HUES64 (cell line): ENCODE data around the gene DDX20.
"Not testable (repeated sequence)": the region's sequence is repeated elsewhere in the genome, so short reads cannot be mapped to it uniquely, and the experiment has no call there.

Experiments
- H3K27ac ChIP-seq: 2 replicates; pipeline ENCODE4 v1.7.0; 2013; ENCODE audit warnings: low read depth, low read length, inconsistent platforms
- H3K27me3 ChIP-seq: 2 replicates; pipeline ENCODE4 v1.6.1; 2013; ENCODE audit warnings: mild to moderate bottlenecking, low read length; ENCODE audit not compliant: insufficient read depth
- H3K36me3 ChIP-seq: 2 replicates; pipeline ENCODE4 v1.6.1; 2013; ENCODE audit warnings: mild to moderate bottlenecking, low read length; ENCODE audit not compliant: insufficient read depth
- H3K4me1 ChIP-seq: 2 replicates; pipeline ENCODE4 v1.6.1; 2013; ENCODE audit warnings: mild to moderate bottlenecking, low read length, moderate library complexity; ENCODE audit not compliant: insufficient read depth
- H3K4me3 ChIP-seq: 2 replicates; pipeline ENCODE4 v1.5.1; 2013; ENCODE audit warnings: mild to moderate bottlenecking, low read length, moderate library complexity
- H3K9ac ChIP-seq: 2 replicates; pipeline ENCODE4 v1.6.1; 2013; ENCODE audit warnings: mild to moderate bottlenecking, low read depth, low read length
- H3K9me3 ChIP-seq: 2 replicates; pipeline ENCODE4 v1.6.1; 2013; ENCODE audit warnings: low read depth, low read length; ENCODE audit not compliant: insufficient read depth
- WGBS: fragments of 150-250, 120-280 bp; methylation state at CpG from one replicate; pipeline ENCODE4 v1.1.7; 2013; ENCODE audit warnings: missing lambda C conversion rate; 5-methylcytosine and 5-hydroxymethylcytosine counted together

Gene DDX20

GRCh38 chr1:111793923-111794322, 38.2 kb downstream of the DDX20 start:
- Histone ChIP-seq H3K27me3 (no peaks in the 10 kb centered on the region), H3K4me1 (no peaks in the 10 kb centered on the region), H3K9me3 (no peaks in the 10 kb centered on the region), H3K9ac (no peak overlapping the region), H3K27ac (no peak overlapping the region), H3K36me3 (no peaks in the 10 kb centered on the region), H3K4me3 (no peak overlapping the region)
- 77% methylated on average over 2 of the region's 2 CpGs for WGBS

- no peak overlapping the region for H3K4me3 ChIP-seq
- H3K9me3 ChIP-seq = no peaks in the 10 kb centered on the region
- H3K27me3 ChIP-seq = no peaks in the 10 kb centered on the region
- H3K9ac ChIP-seq = no peak overlapping the region
- 90% methylated on average over 6 of the region's 6 CpGs for WGBS
- H3K27ac ChIP-seq = no peak overlapping the region
- no peaks in the 10 kb centered on the region for H3K4me1 ChIP-seq
- no peaks in the 10 kb centered on the region for H3K36me3 ChIP-seq
Observed at GRCh38 chr1:111795401-111795800, 39.7 kb downstream of the DDX20 start.

GRCh38 chr1:111798580-111798979, 42.9 kb downstream of the DDX20 start:
- no peaks in the 10 kb centered on the region for H3K4me1 ChIP-seq
- WGBS = 100% methylated on average over 2 of the region's 2 CpGs
- H3K9me3 ChIP-seq = no peaks in the 10 kb centered on the region
- H3K4me3 ChIP-seq = no peak overlapping the region
- H3K9ac ChIP-seq = no peak overlapping the region
- no peaks in the 10 kb centered on the region for H3K36me3 ChIP-seq
- H3K27me3 ChIP-seq = no peaks in the 10 kb centered on the region
- no peak overlapping the region for H3K27ac ChIP-seq

- not testable (repeated sequence) for H3K27ac ChIP-seq, H3K4me1 ChIP-seq, H3K27me3 ChIP-seq, H3K9me3 ChIP-seq, H3K36me3 ChIP-seq, H3K9ac ChIP-seq, H3K4me3 ChIP-seq
- WGBS = 97% methylated on average over 10 of the region's 14 CpGs
Observed at GRCh38 chr1:111799722-111800121, 44.0 kb downstream of the DDX20 start.

GRCh38 chr1:111801071-111801850, 45.6 kb downstream of the DDX20 start:
- H3K9me3 ChIP-seq = no peaks in the 10 kb centered on the region
- 90% methylated on average over 13 of the region's 13 CpGs for WGBS
- H3K27me3 ChIP-seq = no peaks in the 10 kb centered on the region
- H3K36me3 ChIP-seq = no peaks in the 10 kb centered on the region
- no peaks in the 10 kb centered on the region for H3K4me1 ChIP-seq
- no peak overlapping the region for H3K27ac ChIP-seq
- no peak overlapping the region for H3K4me3 ChIP-seq
- H3K9ac ChIP-seq = no peak overlapping the region

- Histone ChIP-seq H3K27ac (no peak overlapping the region), H3K27me3 (no peaks in the 10 kb centered on the region), H3K9ac (no peak overlapping the region), H3K4me1 (no peaks in the 10 kb centered on the region), H3K9me3 (no peaks in the 10 kb centered on the region), H3K4me3 (no peak overlapping the region), H3K36me3 (no peaks in the 10 kb centered on the region)
- WGBS = 92% methylated on average over 6 of the region's 6 CpGs
Observed at GRCh38 chr1:111802110-111802509, 46.4 kb downstream of the DDX20 start.

GRCh38 chr1:111802984-111803383, 47.3 kb downstream of the DDX20 start:
- no peak overlapping the region for H3K27ac ChIP-seq
- 92% methylated on average over 5 of the region's 5 CpGs for WGBS
- H3K27me3 ChIP-seq = no peaks in the 10 kb centered on the region
- no peaks in the 10 kb centered on the region for H3K9me3 ChIP-seq
- H3K36me3 ChIP-seq = no peaks in the 10 kb centered on the region
- no peak overlapping the region for H3K9ac ChIP-seq
- H3K4me3 ChIP-seq = no peak overlapping the region
- no peaks in the 10 kb centered on the region for H3K4me1 ChIP-seq

- Histone ChIP-seq H3K9me3 (no peaks in the 10 kb centered on the region), H3K4me3 (no peak overlapping the region), H3K9ac (no peak overlapping the region), H3K36me3 (no peaks in the 10 kb centered on the region), H3K27me3 (no peaks in the 10 kb centered on the region), H3K4me1 (no peaks in the 10 kb centered on the region), H3K27ac (no peak overlapping the region)
- 92% methylated on average over 5 of the region's 5 CpGs for WGBS
Observed at GRCh38 chr1:111803951-111804350, 48.2 kb downstream of the DDX20 start.

- Histone ChIP-seq H3K4me1 (no peaks in the 10 kb centered on the region), H3K27ac (no peak overlapping the region), H3K9me3 (no peaks in the 10 kb centered on the region), H3K27me3 (no peaks in the 10 kb centered on the region), H3K36me3 (no peaks in the 10 kb centered on the region), H3K4me3 (no peak overlapping the region), H3K9ac (no peak overlapping the region)
- 87% methylated on average over 11 of the region's 11 CpGs for WGBS
Observed at GRCh38 chr1:111804776-111805175, 49.1 kb downstream of the DDX20 start.

- Histone ChIP-seq H3K9me3 (no peaks in the 10 kb centered on the region), H3K36me3 (no peaks in the 10 kb centered on the region), H3K4me1 (no peaks in the 10 kb centered on the region), H3K9ac (no peak overlapping the region), H3K27ac (no peak overlapping the region), H3K4me3 (no peak overlapping the region), H3K27me3 (no peaks in the 10 kb centered on the region)
- WGBS = 95% methylated on average over 2 of the region's 2 CpGs
Observed at GRCh38 chr1:111805251-111805650, 49.5 kb downstream of the DDX20 start.

GRCh38 chr1:111811891-111812290, 56.2 kb downstream of the DDX20 start:
- H3K27ac ChIP-seq = no peak overlapping the region
- no peaks in the 10 kb centered on the region for H3K36me3 ChIP-seq
- WGBS = 86% methylated on average over 10 of the region's 10 CpGs
- no peaks in the 10 kb centered on the region for H3K27me3 ChIP-seq
- H3K4me1 ChIP-seq = no peaks in the 10 kb centered on the region
- H3K9ac ChIP-seq = no peak overlapping the region
- H3K4me3 ChIP-seq = no peak overlapping the region
- H3K9me3 ChIP-seq = no peaks in the 10 kb centered on the region

GRCh38 chr1:111812306-111812705, 56.6 kb downstream of the DDX20 start:
- WGBS = 95% methylated on average over 4 of the region's 4 CpGs
- Histone ChIP-seq H3K36me3 (no peaks in the 10 kb centered on the region), H3K9ac (no peak overlapping the region), H3K4me1 (no peaks in the 10 kb centered on the region), H3K27ac (no peak overlapping the region), H3K9me3 (no peaks in the 10 kb centered on the region), H3K4me3 (no peak overlapping the region), H3K27me3 (no peaks in the 10 kb centered on the region)
